SK-N-SH (cell line): ENCODE measurements around the gene FHOD3. TPM values are rescaled to one million over a fixed set of nuclear protein-coding genes. Genes with fewer than 3 reads are reported as not detected.

Experiments used
- CTCF ChIA-PET: fragments of 300-600, 350-600 bp; formaldehyde crosslinking; extraction: SDS; loops from one replicate; lab custom pipeline; 2021; lab: Yijun Ruan, JAX
- POLR2A ChIA-PET: fragments of 350-600 bp; sonication (Branson Sonifier 250); formaldehyde crosslinking; extraction: SDS; loops from one replicate; lab custom pipeline; 2020; ENCODE audit warnings: antibody characterized with exemption, inconsistent platforms; lab: Yijun Ruan, JAX
- DNase-seq: peaks from one replicate; pipeline ENCODE4 v3.0.0; 2012
- H2AFZ ChIP-seq: fragments of 200-600 bp; sonication (generic); 2 replicates; pipeline ENCODE4 v1.8.1; 2016; ENCODE audit warnings: antibody characterized with exemption, mild to moderate bottlenecking, low read depth
- H3F3A ChIP-seq: fragments of 200-600 bp; sonication (generic); replicated peaks from 2 replicates; pipeline ENCODE3; 2016; ENCODE audit warnings: antibody characterized with exemption, mild to moderate bottlenecking; ENCODE audit not compliant: insufficient read depth
- H3K27ac ChIP-seq, 2 experiments: fragments of 200-500 bp in 1 of 2; fragments of 200-600 bp in 1 of 2; sonication (Bioruptor generic) in 1 of 2; sonication (generic), shearing (Covaris generic) in 1 of 2; 2 replicates each; pipeline versions ENCODE4 v1.5.1 to v1.6.1; 2014 to 2016; ENCODE audit warnings: low read depth in 2 of 2, inconsistent platforms in 1 of 2, low read length in 1 of 2, mild to moderate bottlenecking in 1 of 2, mixed read lengths in 1 of 2
- H3K27me3 ChIP-seq: fragments of 200-600 bp; sonication (generic), shearing (Covaris generic); 2 replicates; pipeline ENCODE4 v1.6.1; 2016; ENCODE audit warnings: mixed run types; ENCODE audit not compliant: insufficient read depth
- H3K36me3 ChIP-seq, 2 experiments: fragments of 200-500 bp in 1 of 2; fragments of 200-600 bp in 1 of 2; sonication (Bioruptor generic) in 1 of 2; sonication (generic) in 1 of 2; replicated peaks in 1 of 2; 2 replicates each; pipeline versions ENCODE3 to v1.5.1; 2014 to 2016; ENCODE audit warnings: low read length in 1 of 2, mild to moderate bottlenecking in 1 of 2; ENCODE audit not compliant: insufficient read depth in 2 of 2, control insufficient read depth in 1 of 2
- H3K4me1 ChIP-seq, 2 experiments: fragments of 200-500 bp in 1 of 2; fragments of 200-600 bp in 1 of 2; sonication (Bioruptor generic) in 1 of 2; sonication (generic), shearing (Covaris generic) in 1 of 2; 2 replicates each; pipeline versions ENCODE4 v1.5.1 to v1.6.1; 2014 to 2016; ENCODE audit warnings: low read depth in 1 of 2, low read length in 1 of 2, mixed run types in 1 of 2; ENCODE audit not compliant: insufficient read depth in 2 of 2, control insufficient read depth in 1 of 2
- H3K4me2 ChIP-seq: fragments of 200-600 bp; sonication (generic), shearing (Covaris generic); 2 replicates; pipeline ENCODE4 v1.6.1; 2017; ENCODE audit warnings: mixed run types
- H3K4me3 ChIP-seq, 2 experiments: fragments of 200-500 bp in 1 of 2; fragments of 200-600 bp in 1 of 2; sonication (Bioruptor generic) in 1 of 2; sonication (generic), shearing (Covaris generic) in 1 of 2; 2 replicates each; pipeline versions ENCODE4 v1.5.1 to v1.8.1; 2014 to 2016; ENCODE audit warnings: low read depth in 2 of 2, inconsistent platforms in 1 of 2, low read length in 1 of 2, mild to moderate bottlenecking in 1 of 2, mixed read lengths in 1 of 2, moderate library complexity in 1 of 2
- H3K79me2 ChIP-seq: fragments of 200-600 bp; sonication (generic); 2 replicates; pipeline ENCODE4 v1.8.1; 2017; ENCODE audit warnings: mild to moderate bottlenecking; ENCODE audit not compliant: insufficient read depth
- H3K9ac ChIP-seq: fragments of 200-600 bp; sonication (generic); 2 replicates; pipeline ENCODE4 v1.6.1; 2017; ENCODE audit warnings: mixed run types
- H3K9me2 ChIP-seq: fragments of 200-600 bp; sonication (generic); 2 replicates; pipeline ENCODE4 v1.6.1; 2017; ENCODE audit warnings: mixed run types
- H3K9me3 ChIP-seq: fragments of 200-600 bp; sonication (generic); 2 replicates; pipeline ENCODE4 v1.6.1; 2017; ENCODE audit warnings: mixed run types, mild to moderate bottlenecking, moderate library complexity
- H4K20me1 ChIP-seq: fragments of 200-600 bp; sonication (generic); 2 replicates; pipeline ENCODE4 v1.6.1; 2017; ENCODE audit warnings: mild to moderate bottlenecking, mixed run types; ENCODE audit not compliant: insufficient read depth
- CHD2 ChIP-seq: fragments of 150-350 bp; IDR thresholded peaks from 2 replicates; pipeline ENCODE4 v1.6.1; 2018; ENCODE audit warnings: low read length; ENCODE audit not compliant: partially characterized antibody
- ELF1 ChIP-seq: IDR thresholded peaks from 2 replicates; pipeline ENCODE4 v1.4.0; 2012
- GATA2 ChIP-seq: sonication (generic); formaldehyde crosslinking; IDR thresholded peaks from 2 replicates; pipeline ENCODE4 v1.5.0; 2020; ENCODE audit warnings: mild to moderate bottlenecking, missing genetic modification reagents
- MEF2A ChIP-seq: IDR thresholded peaks from 2 replicates; pipeline ENCODE4 v1.4.0; 2012; ENCODE audit warnings: low read depth, borderline replicate concordance
- NRF1 ChIP-seq: IDR thresholded peaks from 2 replicates; pipeline ENCODE4 v1.6.1; 2012; ENCODE audit warnings: low read depth, mild to moderate bottlenecking, low read length
- POLR2AphosphoS5 ChIP-seq: IDR thresholded peaks from 2 replicates; pipeline ENCODE4 v1.6.1; 2012; ENCODE audit warnings: low read depth, low read length
- RFX5 ChIP-seq: IDR thresholded peaks from 2 replicates; pipeline ENCODE4 v1.6.1; 2012; ENCODE audit warnings: mild to moderate bottlenecking, improper control_type of control experiment, low read length
- SMC3 ChIP-seq: IDR thresholded peaks from 2 replicates; pipeline ENCODE4 v1.6.1; 2012; ENCODE audit warnings: low read depth, low read length, improper control_type of control experiment
- TCF12 ChIP-seq: IDR thresholded peaks from 2 replicates; pipeline ENCODE4 v1.4.0; 2012
- WGBS: methylation state at CpG from one replicate; pipeline ENCODE4 v1.1.6; 2017; ENCODE audit warnings: low lambda C conversion rate; 5-methylcytosine and 5-hydroxymethylcytosine counted together
- polyA plus RNA-seq, 3 experiments: library from polyadenylated mRNA; depleted of rRNA; stranded (reverse); fragments of >200 nt; gene quantifications; 2 replicates each; pipeline ENCODE4 v1.2.3, GENCODE V29; 2012
- TF ChIP-seq, protein P1 (sequence below): fragments of 150-350 bp; IDR thresholded peaks from 2 replicates; pipeline ENCODE4 v1.6.1; 2016; ENCODE audit warnings: mild to moderate bottlenecking, low read depth, low read length
- TF ChIP-seq, protein P2 (sequence below): IDR thresholded peaks from 2 replicates; pipeline ENCODE4 v1.4.0; 2012; ENCODE audit warnings: low read depth
- TF ChIP-seq, protein P3 (sequence below): IDR thresholded peaks from 2 replicates; pipeline ENCODE4 v1.6.1; 2012; ENCODE audit warnings: mild to moderate bottlenecking, low read depth, low read length, moderate library complexity
- TF ChIP-seq, protein P4 (sequence below): IDR thresholded peaks from 2 replicates; pipeline ENCODE4 v1.4.0; 2012; ENCODE audit warnings: low read depth, borderline replicate concordance
- TF ChIP-seq, protein P5 (sequence below): fragments of 200-600 bp; sonication (generic); IDR thresholded peaks from 2 replicates; pipeline ENCODE4 v1.6.1; 2017; ENCODE audit warnings: antibody characterized with exemption, mild to moderate bottlenecking, moderate library complexity

Gene FHOD3
- polyA plus RNA-seq, 1 of the 3 experiments (the other 2 are of a cell fraction) = 10.9 TPM

DNA sequence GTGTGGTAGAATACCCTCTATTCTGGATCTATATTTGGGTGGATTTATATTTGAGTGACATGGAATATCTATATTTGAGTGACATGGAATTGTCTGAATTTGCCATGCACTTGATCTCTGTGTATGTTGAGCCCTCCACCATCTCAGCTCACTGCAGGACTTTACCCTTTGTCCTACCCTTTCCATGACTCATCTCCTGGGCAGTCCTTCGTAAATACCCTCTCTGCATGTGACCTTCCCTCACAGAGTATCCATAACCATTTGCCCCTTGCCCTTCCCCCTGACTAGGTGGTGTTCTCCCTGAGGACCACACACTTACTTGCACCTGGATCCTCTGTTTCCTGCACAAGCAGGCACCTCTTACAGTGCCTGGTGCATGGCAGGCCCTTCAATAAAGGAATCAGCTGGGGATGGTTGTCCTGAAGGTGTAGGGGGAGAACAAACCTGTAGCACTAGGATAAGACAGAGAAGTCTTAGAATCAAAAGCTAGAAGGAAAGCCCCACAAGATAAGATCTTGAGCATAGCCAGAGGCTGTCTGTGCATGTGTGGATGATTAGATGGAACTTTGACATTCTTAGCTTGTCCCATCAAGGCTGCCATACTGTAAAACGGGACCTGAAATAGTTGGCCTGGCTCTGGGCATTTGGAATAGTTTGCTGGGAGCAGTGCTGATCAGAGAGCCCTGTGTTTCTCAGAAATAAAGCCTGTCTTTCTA is 230.4 kb downstream of the FHOD3 start:
- CTCF ChIA-PET = interaction anchor here (1.0 kb wide), 1 partner anchor 13 kb away, joined by 3 read pairs; no protein-coding TSS in a partner anchor
- no peak overlapping the region for H3K27ac ChIP-seq
- no peaks in the 10 kb centered on the region for H4K20me1 ChIP-seq
- no peaks in the 10 kb centered on the region for H3K9me2 ChIP-seq
- no peak for TF ChIP-seq ELF1
- TF ChIP-seq, protein P1, sequence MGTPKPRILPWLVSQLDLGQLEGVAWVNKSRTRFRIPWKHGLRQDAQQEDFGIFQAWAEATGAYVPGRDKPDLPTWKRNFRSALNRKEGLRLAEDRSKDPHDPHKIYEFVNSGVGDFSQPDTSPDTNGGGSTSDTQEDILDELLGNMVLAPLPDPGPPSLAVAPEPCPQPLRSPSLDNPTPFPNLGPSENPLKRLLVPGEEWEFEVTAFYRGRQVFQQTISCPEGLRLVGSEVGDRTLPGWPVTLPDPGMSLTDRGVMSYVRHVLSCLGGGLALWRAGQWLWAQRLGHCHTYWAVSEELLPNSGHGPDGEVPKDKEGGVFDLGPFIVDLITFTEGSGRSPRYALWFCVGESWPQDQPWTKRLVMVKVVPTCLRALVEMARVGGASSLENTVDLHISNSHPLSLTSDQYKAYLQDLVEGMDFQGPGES = no peak
- TF ChIP-seq MEF2A = no peak
- TF ChIP-seq NRF1 = no peak
- TF ChIP-seq POLR2AphosphoS5 = no peak
- TF ChIP-seq, protein P2, sequence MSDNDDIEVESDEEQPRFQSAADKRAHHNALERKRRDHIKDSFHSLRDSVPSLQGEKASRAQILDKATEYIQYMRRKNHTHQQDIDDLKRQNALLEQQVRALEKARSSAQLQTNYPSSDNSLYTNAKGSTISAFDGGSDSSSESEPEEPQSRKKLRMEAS = no peak
- no peak for TF ChIP-seq SMC3
- TF ChIP-seq GATA2 (CRISPR knock-in tag) = no peak
- TF ChIP-seq, protein P3, sequence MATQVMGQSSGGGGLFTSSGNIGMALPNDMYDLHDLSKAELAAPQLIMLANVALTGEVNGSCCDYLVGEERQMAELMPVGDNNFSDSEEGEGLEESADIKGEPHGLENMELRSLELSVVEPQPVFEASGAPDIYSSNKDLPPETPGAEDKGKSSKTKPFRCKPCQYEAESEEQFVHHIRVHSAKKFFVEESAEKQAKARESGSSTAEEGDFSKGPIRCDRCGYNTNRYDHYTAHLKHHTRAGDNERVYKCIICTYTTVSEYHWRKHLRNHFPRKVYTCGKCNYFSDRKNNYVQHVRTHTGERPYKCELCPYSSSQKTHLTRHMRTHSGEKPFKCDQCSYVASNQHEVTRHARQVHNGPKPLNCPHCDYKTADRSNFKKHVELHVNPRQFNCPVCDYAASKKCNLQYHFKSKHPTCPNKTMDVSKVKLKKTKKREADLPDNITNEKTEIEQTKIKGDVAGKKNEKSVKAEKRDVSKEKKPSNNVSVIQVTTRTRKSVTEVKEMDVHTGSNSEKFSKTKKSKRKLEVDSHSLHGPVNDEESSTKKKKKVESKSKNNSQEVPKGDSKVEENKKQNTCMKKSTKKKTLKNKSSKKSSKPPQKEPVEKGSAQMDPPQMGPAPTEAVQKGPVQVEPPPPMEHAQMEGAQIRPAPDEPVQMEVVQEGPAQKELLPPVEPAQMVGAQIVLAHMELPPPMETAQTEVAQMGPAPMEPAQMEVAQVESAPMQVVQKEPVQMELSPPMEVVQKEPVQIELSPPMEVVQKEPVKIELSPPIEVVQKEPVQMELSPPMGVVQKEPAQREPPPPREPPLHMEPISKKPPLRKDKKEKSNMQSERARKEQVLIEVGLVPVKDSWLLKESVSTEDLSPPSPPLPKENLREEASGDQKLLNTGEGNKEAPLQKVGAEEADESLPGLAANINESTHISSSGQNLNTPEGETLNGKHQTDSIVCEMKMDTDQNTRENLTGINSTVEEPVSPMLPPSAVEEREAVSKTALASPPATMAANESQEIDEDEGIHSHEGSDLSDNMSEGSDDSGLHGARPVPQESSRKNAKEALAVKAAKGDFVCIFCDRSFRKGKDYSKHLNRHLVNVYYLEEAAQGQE = no peak
- no peak for TF ChIP-seq CHD2
- TF ChIP-seq, protein P4, sequence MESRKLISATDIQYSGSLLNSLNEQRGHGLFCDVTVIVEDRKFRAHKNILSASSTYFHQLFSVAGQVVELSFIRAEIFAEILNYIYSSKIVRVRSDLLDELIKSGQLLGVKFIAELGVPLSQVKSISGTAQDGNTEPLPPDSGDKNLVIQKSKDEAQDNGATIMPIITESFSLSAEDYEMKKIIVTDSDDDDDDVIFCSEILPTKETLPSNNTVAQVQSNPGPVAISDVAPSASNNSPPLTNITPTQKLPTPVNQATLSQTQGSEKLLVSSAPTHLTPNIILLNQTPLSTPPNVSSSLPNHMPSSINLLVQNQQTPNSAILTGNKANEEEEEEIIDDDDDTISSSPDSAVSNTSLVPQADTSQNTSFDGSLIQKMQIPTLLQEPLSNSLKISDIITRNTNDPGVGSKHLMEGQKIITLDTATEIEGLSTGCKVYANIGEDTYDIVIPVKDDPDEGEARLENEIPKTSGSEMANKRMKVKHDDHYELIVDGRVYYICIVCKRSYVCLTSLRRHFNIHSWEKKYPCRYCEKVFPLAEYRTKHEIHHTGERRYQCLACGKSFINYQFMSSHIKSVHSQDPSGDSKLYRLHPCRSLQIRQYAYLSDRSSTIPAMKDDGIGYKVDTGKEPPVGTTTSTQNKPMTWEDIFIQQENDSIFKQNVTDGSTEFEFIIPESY = no peak
- TF ChIP-seq TCF12 = no peak
- TF ChIP-seq RFX5 = no peak
- TF ChIP-seq, protein P5, sequence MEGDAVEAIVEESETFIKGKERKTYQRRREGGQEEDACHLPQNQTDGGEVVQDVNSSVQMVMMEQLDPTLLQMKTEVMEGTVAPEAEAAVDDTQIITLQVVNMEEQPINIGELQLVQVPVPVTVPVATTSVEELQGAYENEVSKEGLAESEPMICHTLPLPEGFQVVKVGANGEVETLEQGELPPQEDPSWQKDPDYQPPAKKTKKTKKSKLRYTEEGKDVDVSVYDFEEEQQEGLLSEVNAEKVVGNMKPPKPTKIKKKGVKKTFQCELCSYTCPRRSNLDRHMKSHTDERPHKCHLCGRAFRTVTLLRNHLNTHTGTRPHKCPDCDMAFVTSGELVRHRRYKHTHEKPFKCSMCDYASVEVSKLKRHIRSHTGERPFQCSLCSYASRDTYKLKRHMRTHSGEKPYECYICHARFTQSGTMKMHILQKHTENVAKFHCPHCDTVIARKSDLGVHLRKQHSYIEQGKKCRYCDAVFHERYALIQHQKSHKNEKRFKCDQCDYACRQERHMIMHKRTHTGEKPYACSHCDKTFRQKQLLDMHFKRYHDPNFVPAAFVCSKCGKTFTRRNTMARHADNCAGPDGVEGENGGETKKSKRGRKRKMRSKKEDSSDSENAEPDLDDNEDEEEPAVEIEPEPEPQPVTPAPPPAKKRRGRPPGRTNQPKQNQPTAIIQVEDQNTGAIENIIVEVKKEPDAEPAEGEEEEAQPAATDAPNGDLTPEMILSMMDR = no peak
- H3K9me3 ChIP-seq = no peaks in the 10 kb centered on the region
- peaks cover 0 to 8% of the 10 kb centered on the region in 2 experiments; a peak in 1 of 4 replicates for H3K4me1 ChIP-seq
- POLR2A ChIA-PET = no interaction called here
- no peak overlapping the region for H3K4me3 ChIP-seq
- no peaks in the 10 kb centered on the region for H3F3A ChIP-seq
- no peak overlapping the region for H3K4me2 ChIP-seq
- H3K79me2 ChIP-seq = no peaks in the 10 kb centered on the region
- no peaks in the 10 kb centered on the region for H3K27me3 ChIP-seq
- H3K36me3 ChIP-seq = no peaks in the 10 kb centered on the region
- DNase-seq = no peak
- WGBS = 29% methylated on average over 2 of the region's 2 CpGs
- H3K9ac ChIP-seq = no peak overlapping the region
- H2AFZ ChIP-seq = no peak overlapping the region
